Erythroblast (primary cell): ENCODE results near the gene IPO13.

Source experiments
- GATA1 ChIP-seq: IDR thresholded peaks from 2 replicates; pipeline ENCODE4 v1.6.1; 2011; ENCODE audit warnings: low read depth, mild to moderate bottlenecking, control low read depth, low read length, moderate library complexity
- POLR2A ChIP-seq: IDR thresholded peaks from 2 replicates; pipeline ENCODE4 v1.6.1; 2011; ENCODE audit warnings: mild to moderate bottlenecking, low read length

DNA sequence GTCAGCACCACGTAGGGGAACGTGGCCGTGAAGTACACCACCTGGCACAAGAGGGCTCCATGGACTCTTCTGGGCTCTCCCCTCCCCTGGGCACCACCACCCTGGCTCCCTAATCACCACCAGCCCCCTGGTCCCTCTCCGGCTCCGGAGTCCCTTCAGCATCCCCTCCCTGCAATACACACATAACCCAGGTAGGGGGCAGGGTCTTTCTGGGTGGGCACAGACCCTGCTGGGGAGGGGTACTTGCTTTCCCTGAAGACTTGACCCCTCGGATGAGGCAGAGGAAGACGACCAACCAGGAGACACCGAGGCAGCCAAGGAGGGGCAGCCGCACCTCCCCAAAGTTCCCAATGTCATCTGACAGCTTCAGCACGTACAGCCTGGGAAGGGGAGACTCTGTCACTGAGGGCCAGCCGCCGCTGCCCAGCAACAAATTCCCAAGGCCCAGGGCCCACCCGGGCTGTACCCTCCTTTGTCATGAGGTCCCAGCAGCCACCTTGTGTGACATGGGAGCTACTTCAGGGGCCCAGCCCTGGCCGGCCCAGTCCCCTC, 55.9 kb downstream of the IPO13 start:
- no peak for TF ChIP-seq POLR2A
- TF ChIP-seq GATA1 = no peak
